Stimulated activated CD4-positive, alpha-beta T cell treated with anti-CD3 and anti-CD28 coated beads, TNF-alpha, amount 100 ng/mL, for 1 hour (primary cell): ENCODE results near the gene GARNL3.

Experiments
- DNase-seq, 3 donors: peaks; one replicate each; pipeline ENCODE4 v3.0.0-alpha.2; 2020; ENCODE audit warnings: low read depth in 3 of 3, low spot score in 1 of 3

Gene GARNL3

GRCh38 chr9:127277770-127278169, 13.2 kb downstream of the GARNL3 start:
- DNase-seq = no peak

GRCh38 chr9:127278372-127278771, 13.8 kb downstream of the GARNL3 start:
- DNase-seq = no peak

- no peak for DNase-seq
Observed at GRCh38 chr9:127279717-127280285, 15.2 kb downstream of the GARNL3 start.

- DNase-seq = no peak
Observed at GRCh38 chr9:127280880-127281660, 16.5 kb downstream of the GARNL3 start.

- DNase-seq = no peak
Observed at GRCh38 chr9:127281891-127282290, 17.3 kb downstream of the GARNL3 start.

- DNase-seq = no peak
Observed at GRCh38 chr9:127282611-127283010, 18.0 kb downstream of the GARNL3 start.

GRCh38 chr9:127283135-127283534, 18.6 kb downstream of the GARNL3 start:
- DNase-seq = no peak

- no peak for DNase-seq
Observed at GRCh38 chr9:127283917-127284497, 19.4 kb downstream of the GARNL3 start.

GRCh38 chr9:127285965-127286364, 21.4 kb downstream of the GARNL3 start:
- no peak for DNase-seq

- no peak for DNase-seq
Observed at GRCh38 chr9:127290561-127291065, 26.0 kb downstream of the GARNL3 start.

GRCh38 chr9:127291246-127291778, 26.7 kb downstream of the GARNL3 start:
- no peak for DNase-seq

GRCh38 chr9:127292415-127292814, 27.8 kb downstream of the GARNL3 start:
- DNase-seq = no peak

GRCh38 chr9:127293328-127293727, 28.8 kb downstream of the GARNL3 start:
- DNase-seq = no peak

GRCh38 chr9:127293767-127294166, 29.2 kb downstream of the GARNL3 start:
- DNase-seq = no peak

- DNase-seq = no peak
Observed at GRCh38 chr9:127295005-127295404, 30.4 kb downstream of the GARNL3 start.

GRCh38 chr9:127300886-127301447, 36.4 kb downstream of the GARNL3 start:
- no peak for DNase-seq

GRCh38 chr9:127303830-127304229, 39.3 kb downstream of the GARNL3 start:
- no peak for DNase-seq

GRCh38 chr9:127305206-127305837, 40.7 kb downstream of the GARNL3 start:
- DNase-seq = no peak

GRCh38 chr9:127305838-127306226, 41.3 kb downstream of the GARNL3 start:
- no peak for DNase-seq

GRCh38 chr9:127307802-127308201, 43.2 kb downstream of the GARNL3 start:
- DNase-seq = no peak
